CD4-positive, CD25-positive, alpha-beta regulatory T cell (primary cell): ENCODE results near the gene AMN. TPM values are rescaled to one million over a fixed set of nuclear protein-coding genes. Genes with fewer than 3 reads are reported as not detected.

Experiments used
- ATAC-seq, 2 donors: fragments of 150-1000 bp; cut with Tn5 transposase; one replicate each; pipeline ENCODE4 v1.10.0; 2021; ENCODE audit warnings: low read depth in 2 of 2, moderate number of reproducible peaks in 2 of 2, moderate library complexity in 1 of 2
- DNase-seq, 3 donors: peaks; one replicate each; pipeline versions ENCODE4 v3.0.0 to v3.0.0-alpha.2; 2012 to 2022; ENCODE audit warnings: mixed read lengths in 1 of 3
- H3K27ac ChIP-seq: one replicate; pipeline ENCODE4 v1.7.0; 2013; ENCODE audit warnings: mild to moderate bottlenecking, low read length; ENCODE audit not compliant: insufficient read depth, poor library complexity, severe bottlenecking
- H3K27me3 ChIP-seq: one replicate; pipeline ENCODE4 v1.7.0; 2013; ENCODE audit warnings: low read length; ENCODE audit not compliant: control insufficient read depth, insufficient read depth
- H3K36me3 ChIP-seq: one replicate; pipeline ENCODE4 v1.7.0; 2013; ENCODE audit warnings: mild to moderate bottlenecking, low read length, moderate library complexity; ENCODE audit not compliant: control insufficient read depth, insufficient read depth
- H3K4me1 ChIP-seq: 2 replicates; pipeline ENCODE4 v1.7.0; 2013; ENCODE audit warnings: mild to moderate bottlenecking, low read length; ENCODE audit not compliant: insufficient read depth, control insufficient read depth, poor library complexity, severe bottlenecking
- H3K4me3 ChIP-seq: one replicate; pipeline ENCODE4 v1.7.0; 2013; ENCODE audit warnings: low read depth, mild to moderate bottlenecking, low read length, moderate library complexity
- H3K9me3 ChIP-seq, 2 experiments: 1 replicate in 1 of 2; 2 replicates in 1 of 2; pipeline ENCODE4 v1.7.0; 2013; ENCODE audit warnings: low read length in 2 of 2, mild to moderate bottlenecking in 1 of 2, moderate library complexity in 1 of 2; ENCODE audit not compliant: control insufficient read depth in 2 of 2
- H3K27ac Mint-ChIP-seq, 3 donors: one replicate each; pipeline ENCODE4 v1.8.0; 2020 to 2022; ENCODE audit warnings: mild to moderate bottlenecking in 3 of 3, mixed read lengths in 3 of 3, moderate library complexity in 2 of 3
- H3K27me3 Mint-ChIP-seq: one replicate; pipeline ENCODE4 v1.8.0; 2022; ENCODE audit warnings: mild to moderate bottlenecking, mixed read lengths
- H3K36me3 Mint-ChIP-seq: one replicate; pipeline ENCODE4 v1.8.0; 2020; ENCODE audit warnings: mixed read lengths
- H3K4me1 Mint-ChIP-seq, 4 donors: one replicate each; pipeline ENCODE4 v1.8.0; 2020 to 2022; ENCODE audit warnings: mixed read lengths in 4 of 4, mild to moderate bottlenecking in 1 of 4
- H3K4me3 Mint-ChIP-seq, 4 donors: one replicate each; pipeline ENCODE4 v1.8.0; 2020 to 2022; ENCODE audit warnings: mild to moderate bottlenecking in 4 of 4, mixed read lengths in 4 of 4, moderate library complexity in 3 of 4
- H3K9me3 Mint-ChIP-seq, 7 donors: one replicate each; pipeline ENCODE4 v1.8.0; 2020 to 2022; ENCODE audit warnings: mixed read lengths in 7 of 7, mild to moderate bottlenecking in 3 of 7, moderate library complexity in 2 of 7
- polyA plus RNA-seq, 4 donors: library from polyadenylated mRNA; unstranded; fragments of 300-500 nt; fragmentation: Illumina TruSeq; gene quantifications; one replicate each; pipeline ENCODE4 v1.2.3, GENCODE V29; 2021
- total RNA-seq: library from RNA; stranded (reverse); gene quantifications from one replicate; pipeline ENCODE4 v1.2.3, GENCODE V29; 2022

Gene AMN
- total and polyA plus RNA-seq, 5 donors from 2014 or later = 0.24 to 2.2 (median 0.66) TPM; not detected in 1

DNA sequence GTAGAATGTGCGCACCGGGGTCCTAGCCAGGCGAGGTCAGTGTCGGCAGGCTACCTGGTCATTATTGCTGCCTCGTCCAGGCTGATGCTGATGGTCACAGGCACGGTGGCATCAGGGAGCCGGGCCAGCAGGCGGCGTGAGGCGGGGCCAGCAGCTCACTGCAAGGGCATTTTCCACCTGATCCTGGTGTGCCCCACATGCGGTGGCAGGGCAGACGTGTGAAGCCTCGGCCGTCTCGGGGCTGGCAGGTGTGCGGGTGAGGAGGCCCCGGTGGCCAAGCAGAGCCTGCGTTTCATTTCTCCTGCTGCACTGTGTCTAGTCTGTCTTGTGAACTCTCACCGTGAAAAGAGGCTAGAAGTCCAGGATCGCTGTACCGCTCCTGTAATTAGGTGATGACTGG, 12.0 kb upstream of the AMN start:
- H3K9me3 ChIP-seq = no peaks in the 10 kb centered on the region
- H3K4me1 Mint-ChIP-seq = no peaks in the 10 kb centered on the region
- no peak for ATAC-seq
- no peak overlapping the region for H3K4me3 ChIP-seq
- no peaks in the 10 kb centered on the region for H3K9me3 Mint-ChIP-seq
- peaks cover 18% of the 10 kb centered on the region for H3K36me3 Mint-ChIP-seq
- DNase-seq = no peak
- no peaks in the 10 kb centered on the region for H3K4me1 ChIP-seq
- peaks cover 17% of the 10 kb centered on the region for H3K36me3 ChIP-seq
- no peaks in the 10 kb centered on the region for H3K27me3 Mint-ChIP-seq
- H3K4me3 Mint-ChIP-seq = no peak overlapping the region
- no peaks in the 10 kb centered on the region for H3K27me3 ChIP-seq
- peak overlapping the region in 1 of 3 donors; percentile 49 for H3K27ac Mint-ChIP-seq
- no peak overlapping the region for H3K27ac ChIP-seq

DNA sequence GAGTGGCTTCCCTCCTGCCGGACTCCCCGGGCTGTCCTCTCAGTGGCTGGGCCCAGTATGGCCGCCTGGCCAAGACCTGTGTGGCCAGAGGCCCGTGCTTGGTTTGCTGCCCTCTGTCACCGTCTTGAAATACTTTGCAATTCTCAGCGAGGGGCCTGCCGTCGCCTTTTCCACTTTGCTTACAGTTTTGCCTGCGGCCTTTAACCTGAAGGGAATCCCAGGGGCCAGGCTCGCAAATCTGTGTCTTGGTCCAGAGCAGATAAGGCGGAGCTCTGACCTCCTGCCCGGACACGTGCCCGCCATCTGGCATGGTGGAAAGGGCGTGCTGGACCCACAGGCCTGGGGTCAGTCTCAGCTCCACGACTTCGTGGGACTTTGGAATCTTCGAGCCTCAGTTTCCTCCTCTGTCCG, 10.9 kb upstream of the AMN start:
- no peak for ATAC-seq
- Mint-ChIP-seq H3K4me3 (no peak overlapping the region), H3K27ac (no peak overlapping the region), H3K9me3 (no peaks in the 10 kb centered on the region), H3K27me3 (no peaks in the 10 kb centered on the region), H3K36me3 (peaks cover 7% of the 10 kb centered on the region), H3K4me1 (peaks cover 0 to 2% (median 0%) of the 10 kb centered on the region in 4 donors)
- Histone ChIP-seq H3K4me1 (no peaks in the 10 kb centered on the region), H3K4me3 (no peak overlapping the region), H3K9me3 (no peaks in the 10 kb centered on the region), H3K36me3 (peaks cover 8% of the 10 kb centered on the region), H3K27ac (no peak overlapping the region), H3K27me3 (no peaks in the 10 kb centered on the region)
- DNase-seq = no peak

DNA sequence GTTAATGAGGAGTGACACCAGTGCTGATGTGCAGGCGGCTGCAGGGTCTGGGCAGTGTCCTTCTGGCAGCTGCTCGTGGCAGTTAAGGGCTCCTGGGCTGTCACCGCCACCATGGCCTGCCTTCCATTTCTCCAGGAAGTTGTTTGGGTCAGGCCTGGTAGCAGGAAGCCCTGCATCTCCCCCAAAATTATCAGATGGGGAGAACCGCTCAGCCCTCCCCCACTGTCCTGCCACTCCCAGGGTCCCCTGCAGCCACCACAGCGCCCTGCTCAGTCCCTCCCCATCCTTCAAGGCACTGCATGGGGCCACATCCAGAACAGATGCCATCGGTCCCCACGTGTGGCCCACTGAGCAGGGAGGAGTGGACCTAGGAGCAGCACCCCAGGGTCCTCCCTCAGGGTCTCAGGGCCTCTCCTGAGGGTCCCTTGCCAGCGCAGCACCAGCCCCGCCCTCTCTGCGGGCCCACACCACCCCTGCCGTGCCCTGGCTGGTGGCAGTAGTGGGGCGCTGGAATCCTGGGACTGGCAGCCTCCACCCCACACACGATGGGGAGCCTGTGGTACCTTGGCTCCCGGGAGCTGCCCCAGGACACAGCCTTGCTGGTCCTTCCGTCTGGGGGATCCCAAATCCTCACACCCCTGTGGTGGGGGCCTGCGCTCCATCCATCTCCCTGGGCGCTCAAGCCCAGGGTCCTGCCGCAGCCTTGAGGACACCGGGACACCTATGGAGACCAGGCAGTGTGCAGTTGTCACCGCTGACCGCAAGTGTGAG, 10.3 kb upstream of the AMN start:
- Mint-ChIP-seq H3K36me3 (peaks cover 3% of the 10 kb centered on the region), H3K9me3 (no peaks in the 10 kb centered on the region), H3K4me3 (no peak overlapping the region), H3K27ac (no peak overlapping the region), H3K27me3 (no peaks in the 10 kb centered on the region), H3K4me1 (peaks cover 0 to 2% (median 0%) of the 10 kb centered on the region in 4 donors)
- H3K4me1 ChIP-seq = no peaks in the 10 kb centered on the region
- H3K27ac ChIP-seq = no peak overlapping the region
- DNase-seq (no peak), ATAC-seq (no peak)
- no peaks in the 10 kb centered on the region for H3K27me3 ChIP-seq
- H3K36me3 ChIP-seq = peaks cover 3% of the 10 kb centered on the region
- H3K4me3 ChIP-seq = no peak overlapping the region
- no peaks in the 10 kb centered on the region for H3K9me3 ChIP-seq

DNA sequence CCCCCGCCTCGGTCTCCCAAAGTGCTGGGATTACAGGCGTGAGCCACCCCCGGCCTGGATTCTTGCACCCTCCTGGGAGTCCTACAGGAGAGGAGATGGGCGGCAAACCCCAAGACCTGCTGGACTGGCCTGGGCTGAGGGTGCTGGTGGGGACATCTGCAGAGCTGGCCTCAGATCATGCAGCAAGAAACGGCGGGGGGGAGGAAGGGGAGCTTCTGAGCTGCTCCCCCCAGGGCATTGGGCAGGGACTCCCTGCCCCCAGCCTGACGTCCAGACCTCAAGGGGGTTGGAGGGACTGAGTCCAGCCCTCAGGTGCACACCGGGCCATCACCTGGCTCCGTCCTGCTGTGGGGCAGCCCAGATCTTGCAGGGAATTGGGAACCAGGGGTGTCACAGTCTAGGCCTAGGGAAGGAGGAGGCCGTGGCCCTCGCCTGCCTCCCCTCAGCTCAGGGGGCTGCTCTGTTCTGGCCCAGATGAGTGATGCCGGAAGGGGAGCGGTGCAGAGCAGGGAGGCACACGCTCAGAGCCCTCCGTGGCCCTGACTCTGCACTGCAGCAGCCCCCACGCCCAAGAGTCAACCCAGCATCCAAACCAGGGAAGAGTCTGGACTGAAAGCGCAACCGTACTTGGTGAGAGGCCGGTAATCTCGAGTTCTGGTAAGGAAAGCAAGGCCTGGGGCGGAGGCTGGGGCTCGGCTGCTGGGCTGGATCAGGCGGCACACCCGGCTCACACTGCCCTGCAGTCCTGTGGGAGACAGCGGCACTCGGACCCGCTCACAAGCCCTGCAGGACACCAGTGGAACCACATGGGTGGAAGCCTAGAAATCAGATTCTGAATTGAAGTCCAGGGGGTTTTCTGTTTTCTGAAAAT, 8.9 kb upstream of the AMN start:
- Mint-ChIP-seq H3K4me3 (no peak overlapping the region), H3K36me3 (no peaks in the 10 kb centered on the region), H3K4me1 (peaks cover 0 to 2% (median 0%) of the 10 kb centered on the region in 4 donors), H3K27me3 (no peaks in the 10 kb centered on the region), H3K9me3 (no peaks in the 10 kb centered on the region), H3K27ac (no peak overlapping the region)
- no peaks in the 10 kb centered on the region for H3K4me1 ChIP-seq
- H3K9me3 ChIP-seq = no peaks in the 10 kb centered on the region
- ATAC-seq (no peak), DNase-seq (no peak)
- no peaks in the 10 kb centered on the region for H3K27me3 ChIP-seq
- no peak overlapping the region for H3K4me3 ChIP-seq
- peaks cover 3% of the 10 kb centered on the region for H3K36me3 ChIP-seq
- H3K27ac ChIP-seq = no peak overlapping the region

DNA sequence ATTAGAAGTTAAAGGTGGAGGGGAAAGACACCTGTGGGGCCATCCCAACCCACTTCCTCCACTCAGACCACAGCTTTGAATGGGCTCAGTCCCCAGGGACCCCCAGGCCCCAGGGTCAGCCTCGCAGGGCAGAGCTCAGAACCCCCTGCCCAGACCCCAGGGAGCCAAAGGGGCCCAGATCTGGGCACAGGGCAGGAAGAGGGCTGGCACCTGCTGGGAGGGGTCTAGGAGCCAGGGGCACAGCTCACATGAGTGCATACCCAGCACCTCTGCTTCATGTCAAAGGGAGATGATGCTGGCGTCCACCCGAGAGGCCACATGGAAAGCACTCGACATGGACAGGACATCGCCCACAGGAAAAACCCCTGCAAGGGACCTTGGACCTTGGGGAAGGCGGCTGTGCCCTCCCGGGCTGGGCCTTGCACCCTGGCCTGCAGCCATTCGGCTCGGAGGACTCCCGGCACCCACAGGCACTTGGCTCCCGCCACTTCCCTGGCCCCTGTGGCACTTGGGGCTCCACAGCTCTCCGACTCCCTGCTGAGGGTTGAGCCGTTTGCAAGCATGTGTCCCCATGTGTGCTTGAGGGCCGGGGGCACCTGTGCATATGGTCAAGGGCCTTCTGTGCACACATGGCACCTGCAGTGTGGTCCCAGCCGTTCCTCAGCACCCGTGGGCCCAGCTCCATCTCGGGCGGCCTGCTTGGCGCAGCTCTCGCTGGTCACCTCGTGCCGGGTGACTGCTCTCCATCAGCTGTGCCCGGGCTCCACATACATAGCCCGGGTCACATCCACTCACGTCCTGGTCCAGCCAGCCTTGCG, 7.8 kb upstream of the AMN start:
- H3K27ac ChIP-seq = no peak overlapping the region
- peaks cover 3% of the 10 kb centered on the region for H3K36me3 ChIP-seq
- no peaks in the 10 kb centered on the region for H3K4me1 ChIP-seq
- no peaks in the 10 kb centered on the region for H3K27me3 Mint-ChIP-seq
- peaks cover 0 to 2% (median 0%) of the 10 kb centered on the region in 4 donors for H3K4me1 Mint-ChIP-seq
- H3K27ac Mint-ChIP-seq = no peak overlapping the region
- no peaks in the 10 kb centered on the region for H3K36me3 Mint-ChIP-seq
- no peak overlapping the region for H3K4me3 ChIP-seq
- no peaks in the 10 kb centered on the region for H3K27me3 ChIP-seq
- no peak for DNase-seq
- H3K9me3 ChIP-seq = no peaks in the 10 kb centered on the region
- ATAC-seq = no peak
- no peak overlapping the region for H3K4me3 Mint-ChIP-seq
- no peaks in the 10 kb centered on the region for H3K9me3 Mint-ChIP-seq

DNA sequence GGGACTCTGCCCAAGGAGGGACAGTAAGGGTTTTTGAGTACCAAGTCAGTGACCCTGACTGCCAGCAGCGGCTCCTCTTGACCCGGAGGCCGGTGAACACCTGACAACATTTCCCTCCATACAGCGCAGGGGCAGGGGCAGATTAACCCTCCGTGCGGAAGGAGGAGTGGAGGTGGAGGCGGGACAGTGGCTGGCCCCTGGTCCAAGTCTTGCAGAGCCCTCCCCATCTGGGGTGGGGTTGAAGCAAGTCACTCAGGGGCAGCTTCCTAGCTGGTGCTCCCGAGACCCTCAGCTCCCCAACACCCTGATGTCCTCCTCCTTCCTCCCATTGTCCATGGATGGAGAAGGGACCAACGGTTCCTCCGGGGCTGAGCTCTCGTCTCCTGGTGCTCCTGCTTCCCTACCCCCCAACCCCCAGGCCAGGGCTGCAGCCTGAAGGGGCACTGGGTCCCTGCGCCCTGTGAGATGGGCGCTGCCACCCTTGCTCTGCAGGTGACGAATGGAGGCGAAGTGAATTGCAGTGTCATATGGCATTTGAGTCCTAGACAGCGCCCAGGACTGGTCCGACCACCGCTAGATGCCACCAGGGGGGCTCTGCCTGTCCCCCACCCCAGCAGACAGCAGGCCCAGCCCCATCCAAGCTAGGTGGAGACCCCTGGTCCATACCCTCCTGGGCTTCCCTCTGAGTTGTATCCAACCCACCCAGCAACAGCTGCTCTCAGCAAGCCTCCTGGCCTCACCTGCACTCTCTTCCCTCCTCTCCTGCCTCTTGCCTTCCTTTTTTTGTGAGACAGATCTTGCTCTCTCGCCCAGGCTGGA, 7.0 kb upstream of the AMN start:
- no peak for DNase-seq
- Histone ChIP-seq H3K27ac (no peak overlapping the region), H3K9me3 (no peaks in the 10 kb centered on the region), H3K36me3 (peaks cover 3% of the 10 kb centered on the region), H3K4me1 (no peaks in the 10 kb centered on the region), H3K27me3 (no peaks in the 10 kb centered on the region), H3K4me3 (no peak overlapping the region)
- peak overlapping the region in 1 of 3 donors; percentile 56 for H3K27ac Mint-ChIP-seq
- no peak overlapping the region for H3K4me3 Mint-ChIP-seq
- no peak for ATAC-seq
- H3K27me3 Mint-ChIP-seq = no peaks in the 10 kb centered on the region
- H3K36me3 Mint-ChIP-seq = no peaks in the 10 kb centered on the region
- H3K4me1 Mint-ChIP-seq = peaks cover 0 to 2% (median 0%) of the 10 kb centered on the region in 4 donors
- no peaks in the 10 kb centered on the region for H3K9me3 Mint-ChIP-seq
